Left lung (tissue), 10 donors: Measurements from ENCODE around the gene ZNF418. TPM values are rescaled to one million over a fixed set of nuclear protein-coding genes. Genes with fewer than 3 reads are reported as not detected.
"Not testable (repeated sequence)": the region's sequence is repeated elsewhere in the genome, so short reads cannot be mapped to it uniquely, and the experiment has no call there.

Experiments
- ATAC-seq: fragments of 200-7000 bp; cut with Tn5 transposase; one replicate; pipeline ENCODE4 v1.9.1; 2020; ENCODE audit warnings: moderate library complexity
- DNase-seq, 4 donors: peaks; one replicate each; pipeline ENCODE4 v3.0.0-alpha.2; 2013 to 2020
- H3K27ac ChIP-seq, 2 donors: fragments of 200-600 bp; sonication (generic) in 1 of 2; one replicate each; pipeline versions ENCODE4 v1.5.0 to v1.8.0; 2020 to 2021
- H3K27me3 ChIP-seq, 2 donors: fragments of 200-600 bp; sonication (generic) in 1 of 2; one replicate each; pipeline versions ENCODE4 v1.5.0 to v1.8.0; 2020 to 2021
- H3K36me3 ChIP-seq, 2 donors: fragments of 200-600 bp; sonication (generic) in 1 of 2; one replicate each; pipeline versions ENCODE4 v1.5.0 to v1.8.0; 2020 to 2021
- H3K4me1 ChIP-seq, 2 donors: fragments of 200-600 bp; one replicate each; pipeline ENCODE4 v1.8.0; 2021
- H3K4me3 ChIP-seq, 2 donors: fragments of 200-600 bp; sonication (generic) in 1 of 2; one replicate each; pipeline versions ENCODE4 v1.5.0 to v1.8.0; 2020 to 2021; ENCODE audit warnings: mild to moderate bottlenecking in 1 of 2
- H3K9me3 ChIP-seq, 2 donors: fragments of 200-600 bp; sonication (generic) in 1 of 2; one replicate each; pipeline versions ENCODE4 v1.5.0 to v1.8.0; 2020 to 2021
- CTCF ChIP-seq, 2 donors: fragments of 200-600 bp; sonication (generic) in 1 of 2; IDR thresholded peaks; one replicate each; pipeline versions ENCODE4 v1.5.0 to v1.8.0; 2021; ENCODE audit warnings: antibody characterized with exemption in 2 of 2
- intact Hi-C, 2 donors: fragments of 100-400 bp; cut with DNase I; formaldehyde crosslinking; loops; one replicate each; pipeline versions ENCODE4 v1.11.2 to v1.14.2; 2022
- polyA plus RNA-seq, 6 donors: library from polyadenylated mRNA; unstranded; fragments of 120-200 nt; gene quantifications; one replicate each; pipeline ENCODE4 v1.2.1, GENCODE V29; 2013; ENCODE audit not compliant: insufficient read length in 6 of 6
- total RNA-seq, 2 donors: library from RNA; stranded (reverse); fragmentation: NEBNext Ultra II Directional; extraction: Animal tissue kit (Norgen Biotek cat#: 25700); gene quantifications; one replicate each; pipeline ENCODE4 v1.2.1, GENCODE V29; 2021
- donor health status: DM: no; HTN: yes; CAD: no.
- donor health status: DM: no; HTN: no; CAD: no.

The ZNF418 gene
- total and polyA plus RNA-seq, 8 donors: 8.0 to 43.6 (median 33.7) TPM

- peaks cover 0 to 31% of the 10 kb centered on the region in 2 donors for H3K36me3 ChIP-seq
- DNase-seq (peak; percentile 76 to 88 (median 80)), ATAC-seq (peak; percentile 95)
- intact Hi-C loops: no loop called here
- peaks cover 0 to 12% of the 10 kb centered on the region in 2 donors for H3K4me1 ChIP-seq
- TF ChIP-seq CTCF (IDR thresholded peaks at IDR 0.05): peak in 1 of 2 donors; percentile 29
- peak within 1 kb of the TSS; percentile 56 to 73 for H3K27ac ChIP-seq
- no peaks in the 10 kb centered on the region for H3K27me3 ChIP-seq
- H3K4me3 ChIP-seq: peak within 1 kb of the TSS; percentile 63 to 69
- peaks cover 0 to 25% of the 10 kb centered on the region in 2 donors for H3K9me3 ChIP-seq
These were observed 46.5 kb downstream of the ZNF418 start, which contains the start of gene ZNF814 for GRCh38 chr19:57888560-57889231. TSS of gene ZNF814 (minus strand) at chr19:57889037. CDS start at chr19:57888802, 235 bp downstream.

DNA sequence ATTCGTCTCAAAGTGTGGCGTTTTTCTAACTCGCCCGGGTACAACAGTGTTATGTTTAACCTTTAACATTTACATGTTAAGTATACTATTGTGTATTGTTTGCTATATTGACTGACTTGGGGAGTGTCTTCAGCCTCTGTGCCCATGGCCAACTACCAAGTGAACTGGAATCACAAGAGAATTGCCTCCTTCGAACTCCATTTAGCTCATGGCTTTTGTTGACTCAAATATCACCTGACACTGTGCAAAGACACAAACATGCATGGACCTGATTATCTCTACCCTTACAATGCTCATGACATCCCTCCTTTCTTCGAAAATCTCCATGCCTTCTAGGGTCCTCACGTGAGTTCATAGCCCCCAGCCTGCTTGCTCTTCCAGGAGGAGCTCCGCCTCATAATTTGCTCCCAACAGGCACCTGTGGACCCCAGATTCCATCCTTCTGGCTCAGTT lies 47.1 kb downstream of the ZNF418 start:
- intact Hi-C loops: no loop called here
- H3K36me3 ChIP-seq: peaks cover 0 to 37% of the 10 kb centered on the region in 2 donors
- ATAC-seq (peak; percentile 10), DNase-seq (peak in 1 of 4 donors; percentile 17)
- no peaks in the 10 kb centered on the region for H3K27me3 ChIP-seq
- peaks cover 0 to 29% of the 10 kb centered on the region in 2 donors for H3K9me3 ChIP-seq
- peak overlapping the region; percentile 63 to 69 for H3K4me3 ChIP-seq
- H3K4me1 ChIP-seq: peaks cover 0 to 12% of the 10 kb centered on the region in 2 donors
- peak overlapping the region; percentile 56 to 73 for H3K27ac ChIP-seq
- no peak for TF ChIP-seq CTCF (IDR thresholded peaks at IDR 0.05)

GRCh38 chr19:57887195-57887941 lies 47.8 kb downstream of the ZNF418 start:
- TF ChIP-seq CTCF (IDR thresholded peaks at IDR 0.05): no peak
- H3K27ac ChIP-seq: no peak overlapping the region
- ATAC-seq (no peak), DNase-seq (peak in 1 of 4 donors; percentile 28)
- intact Hi-C loops: no loop called here
- H3K4me3 ChIP-seq: peak overlapping the region in 1 of 2 donors; percentile 63
- no peaks in the 10 kb centered on the region for H3K27me3 ChIP-seq
- H3K9me3 ChIP-seq: peaks cover 0 to 31% of the 10 kb centered on the region in 2 donors
- peaks cover 0 to 12% of the 10 kb centered on the region in 2 donors for H3K4me1 ChIP-seq
- peaks cover 0 to 42% of the 10 kb centered on the region in 2 donors for H3K36me3 ChIP-seq

DNA sequence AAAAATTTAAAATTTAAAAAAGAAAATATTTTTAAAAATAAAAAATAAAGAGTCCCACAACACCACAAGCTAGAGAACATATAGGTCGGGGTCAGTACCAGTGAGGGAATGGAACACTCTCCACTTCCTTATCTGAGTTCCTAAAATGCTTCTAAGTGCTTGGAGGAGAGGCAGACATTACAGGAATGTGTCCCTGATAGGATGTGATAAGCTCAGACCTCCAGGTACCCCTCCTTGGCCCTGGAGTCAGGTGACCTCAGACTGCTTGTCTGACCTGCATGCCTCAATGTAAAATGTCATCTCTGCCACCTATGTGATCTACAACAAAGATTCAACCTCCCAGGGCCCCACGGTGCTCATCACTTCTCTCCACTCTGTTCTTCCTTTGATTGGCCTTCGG lies 49.2 kb downstream of the ZNF418 start:
- no peak for ATAC-seq
- Histone ChIP-seq H3K4me3 (no peak overlapping the region), H3K27ac (no peak overlapping the region), H3K27me3 (no peaks in the 10 kb centered on the region), H3K9me3 (peaks cover 0 to 31% of the 10 kb centered on the region in 2 donors), H3K4me1 (peaks cover 0 to 12% of the 10 kb centered on the region in 2 donors), H3K36me3 (peaks cover 0 to 42% of the 10 kb centered on the region in 2 donors)
- no peak for TF ChIP-seq CTCF (IDR thresholded peaks at IDR 0.05)
- DNase-seq: no peak
- intact Hi-C loops: no loop called here

GRCh38 chr19:57873883-57874799 lies 61.1 kb downstream of the ZNF418 start:
- Histone ChIP-seq H3K36me3 (peaks cover 0 to 58% of the 10 kb centered on the region in 2 donors), H3K9me3 (peaks cover 0 to 90% of the 10 kb centered on the region in 2 donors)
- H3K4me1 ChIP-seq, H3K4me3 ChIP-seq, H3K27me3 ChIP-seq, H3K27ac ChIP-seq, ATAC-seq, DNase-seq, intact Hi-C loops: not testable (repeated sequence)
